ENCODE measurements around the gene WDFY3. TPM values are rescaled to one million over a fixed set of nuclear protein-coding genes. Genes with fewer than 3 reads are reported as not detected.

Gene WDFY3
- total and polyA plus RNA-seq, 2 of the 4 experiments (the other 2 are of a cell fraction): 12.5 to 58.1 TPM

DNA sequence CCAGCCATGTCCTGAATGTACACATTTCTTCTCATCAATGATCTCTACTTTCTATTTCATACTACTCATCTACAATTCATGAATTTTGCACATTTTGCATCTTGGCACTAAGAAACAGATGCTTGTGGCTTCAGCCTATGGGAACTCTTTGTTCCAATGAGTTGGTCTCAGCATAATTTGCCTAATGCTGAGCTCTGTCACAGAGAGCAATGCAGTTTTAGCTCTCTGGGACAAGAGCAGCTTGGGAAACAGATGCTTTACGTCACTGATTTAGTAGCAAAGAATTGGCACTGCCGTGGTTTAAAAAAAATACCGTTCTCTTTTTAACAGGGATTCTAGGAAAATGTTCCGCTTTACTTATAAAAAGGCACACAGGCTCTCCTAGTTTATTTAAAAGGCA is 162.4 kb downstream of the WDFY3 start:
- Histone ChIP-seq H3K4me1 (ENCODE audit: control insufficient read depth, insufficient read depth, low read length) (no peaks in the 10 kb centered on the region; the same call in 1 of the 2 replicates), H3K36me3 (ENCODE audit: control insufficient read depth, insufficient read depth, low read length) (peaks cover 10% of the 10 kb centered on the region), H3K23ac (ENCODE audit: low read depth, low read length) (no peak overlapping the region), H3K4ac (ENCODE audit: low read depth, low read length) (no peak overlapping the region), H2AK9ac (replicated peaks; ENCODE audit: low read depth, low read length, poor library complexity) (no peak overlapping the region), H3K4me3 (ENCODE audit: insufficient read depth, low read depth, low read length) (no peak overlapping the region), H3K14ac (replicated peaks; ENCODE audit: low read depth, low read length) (no peak overlapping the region), H3K27me3 (ENCODE audit: control insufficient read depth, insufficient read depth, low read length) (no peaks in the 10 kb centered on the region), H3K79me1 (ENCODE audit: low read depth in 1 of 2, low read length in 2 of 2) (peaks cover 0 to 13% of the 10 kb centered on the region in 2 experiments; a peak in 3 of 4 replicates), H3K9me3 (ENCODE audit: control insufficient read depth, insufficient read depth, low read length) (no peaks in the 10 kb centered on the region), H2BK5ac (ENCODE audit: low read depth, low read length, poor library complexity, severe bottlenecking) (peak overlapping the region; percentile 28), H4K91ac (ENCODE audit: insufficient read depth, low read depth, low read length) (no peak overlapping the region), H2AK5ac (ENCODE audit: low read depth, low read length) (no peak overlapping the region), H3K9me1 (ENCODE audit: insufficient read depth, low read length) (peaks cover 2% of the 10 kb centered on the region; the same call in 1 of the 2 replicates), H2BK120ac (ENCODE audit: low read depth, low read length) (no peak overlapping the region), H2BK20ac (ENCODE audit: low read depth, low read length) (no peak overlapping the region), H3K27ac (ENCODE audit: insufficient read depth, low read length) (no peak overlapping the region), H3K18ac (ENCODE audit: low read depth, low read length) (no peak overlapping the region), H2AFZ (replicated peaks; ENCODE audit: low read length, poor library complexity) (no peak overlapping the region), H4K5ac (ENCODE audit: low read depth, low read length) (no peak overlapping the region), H2BK15ac (ENCODE audit: low read depth, low read length) (no peak overlapping the region), H4K8ac (ENCODE audit: low read depth in 2 of 2, low read length in 2 of 2) (no peak overlapping the region), H3K9ac (ENCODE audit: low read depth, low read length) (no peak overlapping the region), H4K20me1 (ENCODE audit: insufficient read depth, low read length) (no peaks in the 10 kb centered on the region), H3K56ac (ENCODE audit: extremely low read depth, insufficient read depth, low read length) (0 out of 2 replicates have a peak overlapping the region, but pooled peaks have one; percentile 5), H3K4me2 (ENCODE audit: low read depth, low read length) (peak overlapping the region; percentile 56; the same call in 1 of the 2 replicates)
- in situ Hi-C loops (cut with MboI; ENCODE audit: low sequenced_read_pairs): no loop called here
- ChIA-PET POLR2A (ENCODE audit: unreplicated experiment) (no interaction called here), CTCF (interaction anchor here (0.5 kb wide), 1 partner anchor 89 kb away, joined by 3 read pairs; no protein-coding TSS in a partner anchor)
- peak; percentile 74 for ATAC-seq (ENCODE audit: low read depth)
- no TSS peak for BruUV-seq (replicated peaks)
- intact Hi-C loops (cut with micrococcal nuclease): loop anchor here (5.0 kb wide), 1 partner anchor 143 kb away; no protein-coding TSS in a partner anchor
- peak; percentile 61 for DNase-seq
- TF ChIP-seq NFE2L2 (IDR thresholded peaks at IDR 0.05; ENCODE audit: low read depth, low read length) (no peak), MAFK (IDR thresholded peaks at IDR 0.05; ENCODE audit: low read depth, low read length) (peak; percentile 16; the same call in 1 of the 2 replicates)
- WGBS, 2 experiments (ENCODE audit: extremely low coverage in 2 of 2, insufficient read length in 1 of 2): 0% methylated on average over 2 of the region's 4 CpGs; no CpG with 5 or more reads in 1 of the 2 experiments
- dilution Hi-C loops (cut with HindIII; ENCODE audit: low sequenced_read_pairs, unreplicated experiment): no loop called here
